Stimulated activated CD4-positive, alpha-beta T cell treated with anti-CD3 and anti-CD28 coated beads, Interleukin-2, amount 100 ng/mL, for 4 hours (primary cell): ENCODE data around the gene PDZRN3.
"Not testable (repeated sequence)": the region's sequence is repeated elsewhere in the genome, so short reads cannot be mapped to it uniquely, and the experiment has no call there.

Experiments used
- DNase-seq: peaks from one replicate; pipeline ENCODE4 v3.0.0-alpha.2; 2020; ENCODE audit warnings: low read depth

The PDZRN3 gene

GRCh38 chr3:73586628-73587027 is 38.1 kb downstream of the PDZRN3 start:
- no peak for DNase-seq

- DNase-seq, result no peak
These were observed 38.6 kb downstream of the PDZRN3 start for GRCh38 chr3:73586190-73586589.

GRCh38 chr3:73584873-73585272 is 39.9 kb downstream of the PDZRN3 start:
- no peak for DNase-seq

- no peak for DNase-seq
These were observed 42.2 kb downstream of the PDZRN3 start for GRCh38 chr3:73582535-73582934.

- DNase-seq, result no peak
These were observed 43.5 kb downstream of the PDZRN3 start for GRCh38 chr3:73581134-73581846.

DNA sequence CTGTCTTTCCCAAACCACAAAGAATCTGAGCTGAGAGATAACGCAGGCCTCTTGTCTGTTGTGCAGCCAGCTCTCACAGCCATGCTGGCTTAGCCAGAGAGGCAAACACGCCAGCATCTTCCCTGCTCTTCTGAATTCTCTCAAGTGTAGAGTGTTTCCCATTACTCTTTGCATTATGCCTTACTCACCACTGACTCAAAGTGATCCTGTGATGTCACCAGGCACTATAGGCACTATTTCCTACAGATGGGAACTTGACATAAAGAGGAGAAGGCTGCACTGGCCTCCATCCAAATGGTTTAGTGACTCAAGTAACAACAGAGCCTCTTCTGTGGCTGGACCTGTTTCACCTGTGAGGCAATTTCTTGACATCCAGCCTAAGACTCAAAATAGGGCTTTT is 44.4 kb downstream of the PDZRN3 start:
- DNase-seq, result no peak

GRCh38 chr3:73577704-73578103 is 47.0 kb downstream of the PDZRN3 start:
- DNase-seq, result no peak

DNA sequence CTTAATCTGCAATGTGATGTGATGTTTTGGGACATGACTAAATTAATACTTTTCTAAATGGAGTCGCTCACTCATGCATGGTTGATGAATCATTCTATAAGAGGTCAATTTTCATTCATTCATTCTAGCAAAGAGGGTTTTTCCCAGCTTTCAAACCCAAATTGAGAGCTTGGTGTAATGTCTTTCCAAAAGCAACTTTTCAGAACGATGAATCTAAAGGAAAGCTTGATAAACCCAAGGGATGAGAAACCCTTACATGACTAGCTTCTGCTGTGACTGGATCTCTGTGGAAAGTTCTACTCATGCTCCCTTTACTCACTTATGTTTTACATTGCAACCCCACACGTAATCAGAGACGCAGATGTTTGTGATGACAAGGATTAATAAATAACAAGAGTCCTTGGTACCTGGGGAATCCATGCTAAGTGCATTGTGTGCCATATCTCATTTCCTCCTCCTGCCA is 47.7 kb downstream of the PDZRN3 start:
- no peak for DNase-seq

GRCh38 chr3:73575953-73576352 is 48.8 kb downstream of the PDZRN3 start:
- DNase-seq, result no peak

GRCh38 chr3:73575519-73575918 is 49.2 kb downstream of the PDZRN3 start:
- DNase-seq, result no peak

DNA sequence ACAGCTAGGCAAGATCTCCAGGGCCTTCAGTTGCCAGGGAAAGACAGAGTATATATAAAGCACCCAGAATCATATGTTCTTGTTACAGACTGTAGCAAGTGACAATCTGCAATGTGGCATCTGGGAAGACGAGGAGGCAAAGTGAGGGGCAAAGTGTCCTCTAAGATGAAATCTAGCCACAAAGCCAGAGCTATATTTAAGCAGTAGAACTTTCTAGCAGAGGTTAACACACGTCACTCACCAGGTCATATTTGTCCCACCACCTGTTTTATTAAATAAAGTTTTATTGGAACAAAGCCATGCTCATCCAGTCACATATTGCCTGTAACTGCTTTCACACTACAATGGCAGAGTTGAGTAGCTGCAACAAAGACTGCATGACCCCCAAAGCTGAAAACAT is 51.5 kb downstream of the PDZRN3 start:
- DNase-seq, result no peak

DNA sequence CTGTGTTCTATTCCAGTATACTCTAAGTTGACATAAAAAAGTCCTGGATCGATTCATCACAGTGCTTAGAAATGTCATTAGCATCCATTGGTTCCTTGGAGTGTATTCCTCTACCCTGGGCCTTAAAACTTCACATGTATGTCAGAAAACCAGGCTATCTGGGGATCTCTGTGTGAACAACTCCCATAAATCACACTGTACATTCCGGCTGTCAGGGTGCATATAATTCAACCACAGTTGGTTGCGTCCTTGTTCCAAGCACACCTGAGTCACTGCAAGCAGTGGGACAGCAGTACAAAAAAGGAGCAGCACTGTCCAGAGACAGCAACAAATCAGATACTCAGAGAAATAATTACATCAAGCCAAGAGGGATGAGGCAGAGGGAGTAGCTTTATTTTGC is 52.4 kb downstream of the PDZRN3 start:
- DNase-seq, result no peak

DNA sequence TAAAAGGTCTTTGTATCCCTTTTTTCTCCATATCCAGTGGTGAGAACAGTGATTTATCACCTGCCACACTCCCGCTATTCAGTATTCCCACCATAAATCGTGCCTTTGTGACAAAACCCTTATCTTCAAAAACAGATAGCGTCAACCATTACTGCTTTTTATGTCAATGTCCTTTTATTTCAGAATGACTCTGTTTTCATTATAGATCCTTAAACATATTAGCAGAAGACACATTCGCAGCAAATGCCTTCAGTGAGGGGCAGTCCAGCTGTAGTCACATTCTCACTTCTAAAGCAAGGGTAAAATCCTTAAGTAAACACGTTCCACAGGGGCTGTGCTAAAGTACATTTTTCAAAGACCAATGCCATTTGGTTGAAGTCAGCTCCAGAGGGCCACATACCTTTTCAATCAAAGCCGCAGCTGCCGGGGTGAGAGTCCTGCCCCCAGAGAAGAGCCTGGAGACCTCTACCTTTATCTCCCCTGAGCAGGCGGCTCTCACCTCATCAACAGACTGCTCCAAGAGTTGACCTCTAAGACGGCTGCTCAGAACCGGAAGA is 53.4 kb downstream of the PDZRN3 start:
- DNase-seq, result no peak

- DNase-seq, result no peak
These were observed 55.4 kb downstream of the PDZRN3 start for GRCh38 chr3:73569246-73569760.

- DNase-seq, result no peak
These were observed 56.3 kb downstream of the PDZRN3 start for GRCh38 chr3:73568371-73568862.

DNA sequence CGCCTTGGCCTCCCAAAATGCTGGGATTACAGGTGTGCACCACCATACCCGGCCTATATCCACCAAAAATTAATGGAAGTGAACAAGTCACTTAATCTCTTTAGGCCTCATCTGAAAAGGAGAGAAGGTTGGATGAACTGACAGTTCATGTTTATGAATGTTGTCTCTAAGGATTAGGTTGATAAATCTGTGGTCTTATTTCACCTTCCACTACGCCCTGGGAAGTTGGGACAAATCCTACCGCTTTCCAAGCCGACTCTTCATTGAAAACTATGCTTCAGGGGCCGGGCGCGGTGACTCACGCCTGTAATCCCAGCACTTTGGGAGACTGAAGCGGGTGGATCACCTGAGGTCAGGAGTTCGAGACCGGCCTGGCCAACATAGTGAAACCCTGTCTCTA is 59.4 kb downstream of the PDZRN3 start:
- DNase-seq, result not testable (repeated sequence)

DNA sequence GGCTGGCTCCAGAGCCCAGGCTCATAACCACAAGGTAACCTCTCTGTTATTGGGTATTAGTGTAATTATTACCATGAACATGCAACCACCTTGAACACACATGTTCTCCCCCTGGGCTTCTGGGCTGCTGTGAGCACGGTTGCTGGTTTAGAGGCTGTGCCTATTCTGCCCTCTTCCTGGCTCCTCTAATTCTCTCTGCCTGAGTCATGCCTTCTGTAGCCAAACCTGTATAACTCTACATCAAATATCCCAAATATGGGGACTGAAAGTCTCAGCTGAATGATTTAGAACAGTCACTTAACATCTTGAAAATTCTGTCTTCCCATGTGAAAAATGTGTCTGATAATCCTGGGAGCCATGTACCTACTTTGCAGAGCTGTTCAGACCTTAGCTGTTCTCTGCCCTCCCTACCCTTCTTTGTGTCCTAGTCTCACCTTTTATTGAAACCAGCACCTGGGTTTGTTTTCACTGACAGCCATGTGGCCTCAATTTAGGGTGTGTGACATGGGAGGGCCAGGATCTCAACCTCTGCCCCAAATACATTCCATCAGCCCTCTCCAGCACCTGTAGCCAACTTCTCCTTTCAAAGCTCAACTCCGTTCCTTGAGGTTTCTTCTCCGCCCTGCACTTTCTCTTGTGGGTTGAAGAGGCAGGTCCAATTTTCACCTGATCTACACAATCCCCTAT is 60.7 kb downstream of the PDZRN3 start:
- no peak for DNase-seq

GRCh38 chr3:73561494-73561893 is 63.2 kb downstream of the PDZRN3 start:
- DNase-seq, result no peak

DNA sequence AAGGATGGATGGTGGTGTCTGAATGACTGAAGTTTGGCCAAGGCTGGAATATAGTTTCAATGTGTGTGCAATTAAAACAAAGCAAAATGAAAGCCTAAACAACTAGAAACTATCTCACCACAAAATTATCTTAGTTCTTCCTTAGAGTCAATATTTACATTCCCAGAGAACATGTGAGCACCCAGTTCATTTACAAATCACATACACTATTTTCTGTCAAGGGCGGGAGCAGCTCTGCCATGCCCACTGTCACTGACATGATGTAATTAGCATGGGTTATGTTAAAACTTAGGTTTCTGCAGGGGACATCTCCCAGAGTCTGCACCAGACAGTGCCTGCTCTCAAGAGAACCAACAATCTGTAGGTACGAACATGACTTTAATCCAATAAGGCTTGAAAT is 65.0 kb downstream of the PDZRN3 start:
- DNase-seq, result no peak

DNA sequence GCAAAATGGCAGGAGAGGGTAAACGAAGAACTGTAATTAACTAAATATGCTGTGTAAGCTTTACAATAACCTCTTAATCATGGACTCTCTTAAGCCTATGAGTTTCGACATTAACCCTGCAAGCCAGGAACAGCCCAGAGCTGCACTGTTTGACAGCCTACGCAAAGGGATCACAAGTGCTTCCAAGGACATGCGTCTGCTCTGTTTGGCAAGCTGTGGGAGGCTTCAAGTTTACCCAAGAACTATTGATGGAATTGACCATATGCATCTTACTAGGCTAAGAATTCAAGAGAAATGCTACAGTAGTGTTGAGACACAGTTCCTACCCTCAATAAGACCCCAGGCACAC is 66.0 kb downstream of the PDZRN3 start:
- no peak for DNase-seq

GRCh38 chr3:73557986-73558726 is 66.6 kb downstream of the PDZRN3 start:
- no peak for DNase-seq
